Liver (tissue), 9 donors: Measurements from ENCODE around the gene DCD. TPM values are rescaled to one million over a fixed set of nuclear protein-coding genes. Genes with fewer than 3 reads are reported as not detected.

Source experiments
- DNase-seq: peaks from one replicate; pipeline ENCODE4 v3.0.0-alpha.2; 2017; ENCODE audit warnings: low spot score
- H3K27ac ChIP-seq, 2 donors: one replicate each; pipeline ENCODE4 v1.7.0; 2013; ENCODE audit warnings: inconsistent platforms in 2 of 2, low read length in 2 of 2, control low read depth in 1 of 2, low read depth in 1 of 2, mild to moderate bottlenecking in 1 of 2
- H3K27me3 ChIP-seq, 4 donors: one replicate each; pipeline versions ENCODE4 v1.6.1 to v1.7.0; 2013; ENCODE audit warnings: low read length in 3 of 4, inconsistent platforms in 1 of 4, mild to moderate bottlenecking in 1 of 4, moderate library complexity in 1 of 4; ENCODE audit not compliant: control insufficient read depth in 4 of 4, insufficient read depth in 4 of 4
- H3K36me3 ChIP-seq, 4 donors: one replicate each; pipeline versions ENCODE4 v1.6.1 to v1.7.0; 2013; ENCODE audit warnings: low read length in 3 of 4, mild to moderate bottlenecking in 3 of 4, low read depth in 1 of 4, moderate library complexity in 1 of 4; ENCODE audit not compliant: control insufficient read depth in 4 of 4, insufficient read depth in 3 of 4
- H3K4me1 ChIP-seq, 4 donors: one replicate each; pipeline versions ENCODE4 v1.6.1 to v1.7.0; 2013; ENCODE audit warnings: low read length in 3 of 4, mild to moderate bottlenecking in 3 of 4, moderate library complexity in 1 of 4; ENCODE audit not compliant: control insufficient read depth in 4 of 4, insufficient read depth in 4 of 4
- H3K4me3 ChIP-seq, 3 donors: one replicate each; pipeline versions ENCODE4 v1.6.1 to v1.7.0; 2013; ENCODE audit warnings: low read length in 3 of 3, control low read depth in 1 of 3, low read depth in 1 of 3, mild to moderate bottlenecking in 1 of 3
- H3K9ac ChIP-seq, 2 donors: one replicate each; pipeline ENCODE4 v1.7.0; 2013; ENCODE audit warnings: low read length in 2 of 2, mild to moderate bottlenecking in 2 of 2, moderate library complexity in 2 of 2, control low read depth in 1 of 2, low read depth in 1 of 2
- H3K9me3 ChIP-seq, 4 donors: one replicate each; pipeline versions ENCODE4 v1.6.1 to v1.7.0; 2013; ENCODE audit warnings: low read length in 3 of 4; ENCODE audit not compliant: control insufficient read depth in 4 of 4
- ATF3 ChIP-seq: IDR thresholded peaks from 2 replicates; pipeline ENCODE4 v1.6.1; 2016; ENCODE audit warnings: antibody characterized with exemption
- CTCF ChIP-seq: fragments of 150-350 bp; IDR thresholded peaks from 2 replicates; pipeline ENCODE4 v1.5.1; 2017; ENCODE audit warnings: improper control_type of control experiment, low read depth, low read length; ENCODE audit not compliant: missing input control
- EGR1 ChIP-seq, 2 donors: IDR thresholded peaks; 2 replicates each; pipeline ENCODE4 v1.6.1; 2016 to 2018; ENCODE audit warnings: antibody characterized with exemption in 2 of 2, low read depth in 2 of 2
- FOXA2 ChIP-seq: IDR thresholded peaks from 2 replicates; pipeline ENCODE4 v1.6.1; 2016; ENCODE audit warnings: antibody characterized with exemption
- GABPA ChIP-seq, 2 donors: IDR thresholded peaks in 1 of 2; conservative IDR thresholded peaks in 1 of 2; 2 replicates each; pipeline ENCODE4 v1.6.1; 2016; ENCODE audit warnings: antibody characterized with exemption in 2 of 2, mild to moderate bottlenecking in 1 of 2, moderate library complexity in 1 of 2
- HNF4A ChIP-seq, 2 donors: conservative IDR thresholded peaks; 2 replicates each; pipeline ENCODE4 v1.6.1; 2016; ENCODE audit warnings: antibody characterized with exemption in 2 of 2, mild to moderate bottlenecking in 2 of 2
- HNF4G ChIP-seq: IDR thresholded peaks from 2 replicates; pipeline ENCODE4 v1.6.1; 2016; ENCODE audit warnings: antibody characterized with exemption
- JUND ChIP-seq, 2 donors: IDR thresholded peaks; 2 replicates each; pipeline ENCODE4 v1.6.1; 2016; ENCODE audit warnings: antibody characterized with exemption in 2 of 2
- MAX ChIP-seq: IDR thresholded peaks from 2 replicates; pipeline ENCODE4 v1.6.1; 2016; ENCODE audit warnings: antibody characterized with exemption
- NR2F2 ChIP-seq: IDR thresholded peaks from 2 replicates; pipeline ENCODE4 v1.6.1; 2016; ENCODE audit warnings: antibody characterized with exemption
- RAD21 ChIP-seq, 2 donors: IDR thresholded peaks; 2 replicates each; pipeline ENCODE4 v1.6.1; 2016; ENCODE audit warnings: antibody characterized with exemption in 2 of 2, mild to moderate bottlenecking in 2 of 2
- REST ChIP-seq: IDR thresholded peaks from 2 replicates; pipeline ENCODE4 v1.6.1; 2016; ENCODE audit warnings: antibody characterized with exemption, mild to moderate bottlenecking
- RXRA ChIP-seq, 2 donors: IDR thresholded peaks; 2 replicates each; pipeline ENCODE4 v1.6.1; 2017 to 2018; ENCODE audit warnings: antibody characterized with exemption in 2 of 2, mild to moderate bottlenecking in 1 of 2
- TAF1 ChIP-seq: conservative IDR thresholded peaks from 2 replicates; pipeline ENCODE4 v1.6.1; 2016; ENCODE audit warnings: antibody characterized with exemption, mild to moderate bottlenecking
- ZBTB33 ChIP-seq: IDR thresholded peaks from 2 replicates; pipeline ENCODE4 v1.6.1; 2016; ENCODE audit warnings: antibody characterized with exemption
- WGBS: extraction: QIAGEN DNeasy Blood & Tissue Kit; methylation state at CpG from one replicate; pipeline ENCODE4 v1.1.7; 2013; 5-methylcytosine and 5-hydroxymethylcytosine counted together
- polyA plus RNA-seq, 2 donors: library from polyadenylated mRNA; stranded (reverse) in 1 of 2; unstranded in 1 of 2; fragments of 200-250 nt in 1 of 2; fragments of >200 nt in 1 of 2; fragmentation: Nextera tagmentation in 1 of 2; extraction: Ambion mirVana in 1 of 2; gene quantifications; one replicate each; pipeline versions ENCODE4 v1.2.1 to v1.2.3, GENCODE V29; 2013 to 2015
- total RNA-seq, 2 donors: library from RNA; depleted of rRNA; stranded (reverse); fragments of >200 nt; gene quantifications; one replicate each; pipeline ENCODE4 v1.2.3, GENCODE V29; 2014
- donor health status: healthy.
- donor health status: healthy.
- donor health status: healthy.
- donor health status: healthy.
- donor health status: healthy.

DCD gene
- total and polyA plus RNA-seq, 4 donors: not detected

- H3K36me3 ChIP-seq: no peaks in the 10 kb centered on the region
Observed at GRCh38 chr12:54682674-54683073, 34.5 kb upstream of the DCD start.

GRCh38 chr12:54680374-54680773 is 32.2 kb upstream of the DCD start:
- H3K9ac ChIP-seq: no peak overlapping the region
- 57% methylated on average over 3 of the region's 3 CpGs for WGBS
- peaks cover 5 to 24% (median 17%) of the 10 kb centered on the region in 4 donors for H3K4me1 ChIP-seq
- no peak overlapping the region for H3K27ac ChIP-seq
- no peak for DNase-seq
- H3K27me3 ChIP-seq: no peaks in the 10 kb centered on the region
- no peaks in the 10 kb centered on the region for H3K9me3 ChIP-seq
- TF ChIP-seq RAD21 (IDR thresholded peaks at IDR 0.05) (peak in 1 of 2 donors; percentile 43), RXRA (IDR thresholded peaks at IDR 0.05) (no peak), CTCF (peak; percentile 41), MAX (no peak), ATF3 (no peak), GABPA (IDR thresholded peaks at IDR 0.05 in 1 of 2, conservative IDR thresholded peaks at IDR 0.05 in 1 of 2) (no peak)
- no peaks in the 10 kb centered on the region for H3K36me3 ChIP-seq
- peak overlapping the region in 1 of 3 donors; percentile 9 for H3K4me3 ChIP-seq

More at GRCh38 chr12:54682674-54683073, 34.5 kb upstream of the DCD start:
- no peaks in the 10 kb centered on the region for H3K27me3 ChIP-seq
- H3K9ac ChIP-seq: no peak overlapping the region
- no peak overlapping the region for H3K27ac ChIP-seq
- no peak for DNase-seq
- peaks cover 7 to 38% (median 29%) of the 10 kb centered on the region in 4 donors for H3K4me1 ChIP-seq
- H3K4me3 ChIP-seq: no peak overlapping the region
- H3K9me3 ChIP-seq: peaks cover 0 to 3% (median 0%) of the 10 kb centered on the region in 4 donors
- TF ChIP-seq GABPA (IDR thresholded peaks at IDR 0.05 in 1 of 2, conservative IDR thresholded peaks at IDR 0.05 in 1 of 2) (no peak), ZBTB33 (no peak)
- WGBS: 86% methylated on average over 1 of the region's 1 CpG

GRCh38 chr12:54678131-54678530 is 30.0 kb upstream of the DCD start:
- Histone ChIP-seq H3K4me3 (no peak overlapping the region), H3K9ac (no peak overlapping the region), H3K36me3 (no peaks in the 10 kb centered on the region), H3K27me3 (no peaks in the 10 kb centered on the region), H3K27ac (no peak overlapping the region), H3K4me1 (peaks cover 0 to 4% (median 0%) of the 10 kb centered on the region in 4 donors), H3K9me3 (no peaks in the 10 kb centered on the region)
- TF ChIP-seq HNF4A (conservative IDR thresholded peaks at IDR 0.05) (no peak), NR2F2 (no peak), EGR1 (IDR thresholded peaks at IDR 0.05; ENCODE audit: low read depth in 2 of 2) (no peak), REST (no peak), JUND (IDR thresholded peaks at IDR 0.05) (no peak), HNF4G (no peak), FOXA2 (no peak), TAF1 (no peak)
- WGBS: 80% methylated on average over 5 of the region's 5 CpGs
- DNase-seq: no peak
